BJ (cell line): ENCODE measurements around the gene MAEL. TPM values are rescaled to one million over a fixed set of nuclear protein-coding genes. Genes with fewer than 3 reads are reported as not detected.

ENCODE experiments used
- CTCF ChIA-PET: fragments of 350-600 bp; formaldehyde crosslinking; extraction: SDS; loops from one replicate; lab custom pipeline; 2021; ENCODE audit warnings: antibody characterized with exemption, inconsistent platforms; lab: Yijun Ruan, JAX
- POLR2A ChIA-PET: fragments of 300-600 bp; sonication (Branson Sonifier 250); formaldehyde crosslinking; extraction: SDS; loops from one replicate; lab custom pipeline; 2021; ENCODE audit warnings: antibody characterized with exemption; lab: Charles Lee
- DNase-seq: peaks from one replicate; pipeline ENCODE4 v3.0.0-alpha.2; 2011; ENCODE audit warnings: low read depth
- H3K27me3 ChIP-seq: 2 replicates; pipeline ENCODE4 v1.6.0; 2011; ENCODE audit warnings: low read length; ENCODE audit not compliant: control insufficient read depth, insufficient read depth
- H3K36me3 ChIP-seq: 2 replicates; pipeline ENCODE4 v1.5.1; 2011; ENCODE audit warnings: low read length; ENCODE audit not compliant: control insufficient read depth, insufficient read depth
- H3K4me3 ChIP-seq: 2 replicates; pipeline ENCODE4 v1.5.1; 2011; ENCODE audit warnings: low read depth, mild to moderate bottlenecking, control low read depth, low read length
- CTCF ChIP-seq: IDR thresholded peaks from 2 replicates; pipeline ENCODE4 v1.5.1; 2011; ENCODE audit warnings: low read depth, mild to moderate bottlenecking, control low read depth, inconsistent platforms, low read length, moderate library complexity; ENCODE audit not compliant: insufficient read depth
- polyA plus RNA-seq: library from polyadenylated mRNA; depleted of rRNA; stranded (reverse); fragments of >200 nt; gene quantifications from 2 replicates; pipeline ENCODE4 v1.2.3, GENCODE V29; 2011; rRNA removed
- small RNA-seq: library from RNA; depleted of rRNA; stranded (forward); fragments of <200 nt; gene quantifications from one replicate; pipeline ENCODE3, GENCODE V24; 2012; ENCODE audit warnings: low replicate concordance, low read depth; ENCODE audit not compliant: insufficient read length

MAEL gene
- polyA plus RNA-seq, 1 experiment = not detected

DNA sequence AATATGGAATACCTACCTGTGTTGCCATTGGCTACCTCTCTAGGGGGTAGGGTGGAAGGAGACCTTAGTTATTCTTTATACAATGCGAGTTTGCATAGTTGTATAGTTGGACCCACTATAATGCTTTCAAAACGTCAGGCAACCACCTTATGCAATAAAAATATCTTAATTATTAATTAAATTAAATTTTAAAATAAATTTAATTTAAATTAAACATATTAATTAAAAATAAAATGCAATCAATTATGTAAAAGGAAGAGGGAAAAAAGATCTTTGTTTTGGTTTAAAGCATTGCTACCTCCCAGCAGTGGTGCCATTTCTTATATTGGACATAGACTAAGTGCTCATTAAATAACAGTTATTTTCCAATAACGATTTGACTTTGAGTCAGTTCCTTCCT lies 78.8 kb downstream of the MAEL start:
- Histone ChIP-seq H3K4me3 (no peak overlapping the region), H3K27me3 (no peaks in the 10 kb centered on the region), H3K36me3 (no peaks in the 10 kb centered on the region)
- ChIA-PET CTCF (interaction anchor here (1.1 kb wide), 1 partner anchor 376 kb away, joined by 3 read pairs; no protein-coding TSS in a partner anchor), POLR2A (no interaction called here)
- no peak for TF ChIP-seq CTCF
- DNase-seq = no peak

DNA sequence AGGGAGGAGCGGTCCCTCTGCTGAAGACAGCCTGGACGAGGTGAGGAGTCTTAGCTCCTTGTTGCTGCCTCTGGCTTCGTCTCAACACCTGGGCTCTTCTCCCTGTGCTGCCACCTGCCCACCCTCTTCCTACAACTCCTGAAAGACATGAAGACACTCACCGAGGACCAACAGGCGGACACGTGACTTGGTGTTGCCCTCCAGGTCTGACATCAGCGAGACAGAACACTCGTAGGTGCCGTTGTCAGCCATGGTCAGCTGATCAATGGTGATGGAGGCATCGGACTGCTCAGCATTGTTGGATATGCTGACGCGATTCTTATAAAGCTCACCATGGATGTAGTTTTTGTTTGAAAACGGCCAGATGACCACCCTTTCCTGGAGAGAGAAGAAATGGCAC lies 79.7 kb downstream of the MAEL start:
- no peaks in the 10 kb centered on the region for H3K27me3 ChIP-seq
- H3K4me3 ChIP-seq = no peak overlapping the region
- ChIA-PET CTCF (interaction anchor here (0.7 to 1.2 kb wide), 4 partner anchors 10 to 472 kb away, joined by 3 to 10 read pairs (median 3); no protein-coding TSS in a partner anchor), POLR2A (no interaction called here)
- no peaks in the 10 kb centered on the region for H3K36me3 ChIP-seq
- no peak for TF ChIP-seq CTCF
- DNase-seq = no peak

DNA sequence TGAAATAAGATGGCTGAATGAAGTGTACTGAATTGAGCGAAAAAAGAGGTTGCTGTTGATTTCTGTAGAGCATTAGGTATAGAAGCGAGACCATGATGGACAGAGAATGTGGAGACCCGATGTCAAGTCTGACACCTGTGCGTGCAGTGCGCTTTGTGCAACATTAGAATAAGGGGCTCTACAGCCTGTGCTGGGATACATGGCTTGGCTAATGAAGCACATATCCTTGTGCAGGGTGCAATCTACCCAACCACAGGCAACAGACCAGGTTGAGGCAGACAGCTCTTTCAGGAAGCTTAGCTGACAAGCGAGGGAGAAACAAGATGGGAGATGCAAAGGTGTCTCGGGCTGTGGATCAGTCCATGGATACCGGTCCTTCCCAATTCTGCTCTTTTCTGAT lies 82.2 kb downstream of the MAEL start:
- TF ChIP-seq CTCF = no peak
- ChIA-PET CTCF (interaction anchor here (0.6 kb wide), 1 partner anchor 10 kb away, joined by 3 read pairs; no protein-coding TSS in a partner anchor), POLR2A (no interaction called here)
- no peak for DNase-seq
- Histone ChIP-seq H3K36me3 (no peaks in the 10 kb centered on the region), H3K27me3 (no peaks in the 10 kb centered on the region), H3K4me3 (no peak overlapping the region)

Small RNA genes lying within 50 kb of the gene (small RNA-seq; reads per million reads assigned to genes)
- 1.1 reads per million for gene RNA5SP65

Other genes with a start within 250 kb of the MAEL start
- 13.7 and 16.3 TPM in 2 replicates for gene POGK, start 149.8 kb upstream of the MAEL start, polyA plus RNA-seq
- 6.6 and 8.6 TPM in 2 replicates for gene TADA1, start 113.0 kb upstream of the MAEL start, polyA plus RNA-seq
- 0.01 TPM in 1 of 2 replicates, not detected in the other for gene ILDR2, start 13.7 kb upstream of the MAEL start, polyA plus RNA-seq
- not detected in 2 replicates for gene GPA33, start 101.1 kb downstream of the MAEL start, polyA plus RNA-seq
- gene STYXL2, start 104.8 kb downstream of the MAEL start, polyA plus RNA-seq = not detected in 2 replicates
- gene POU2F1, start 231.6 kb downstream of the MAEL start, polyA plus RNA-seq = 3.9 and 4.6 TPM in 2 replicates